NCI-H2227 (cell line): ENCODE data around the gene LCOR.
"Not testable (repeated sequence)": the region's sequence is repeated elsewhere in the genome, so short reads cannot be mapped to it uniquely, and the experiment has no call there.

Experiments
- DNase-seq: peaks from one replicate; lab custom pipeline; 2025; ENCODE audit not compliant: unreplicated experiment; lab: John Stamatoyannopoulos, UW

LCOR gene

GRCh38 chr10:96838529-96838928 is 6.4 kb downstream of the LCOR start:
- no peak for DNase-seq

GRCh38 chr10:96840841-96841518 is 8.9 kb downstream of the LCOR start:
- no peak for DNase-seq

- DNase-seq, result no peak
Measured at GRCh38 chr10:96842896-96843723, 11.0 kb downstream of the LCOR start.

GRCh38 chr10:96843823-96844222 is 11.7 kb downstream of the LCOR start:
- no peak for DNase-seq

GRCh38 chr10:96846395-96846794 is 14.3 kb downstream of the LCOR start:
- no peak for DNase-seq

- no peak for DNase-seq
Measured at GRCh38 chr10:96846926-96847325, 14.8 kb downstream of the LCOR start.

- not testable (repeated sequence) for DNase-seq
Measured at GRCh38 chr10:96847356-96847755, 15.3 kb downstream of the LCOR start.

- DNase-seq, result no peak
Measured at GRCh38 chr10:96850113-96850512, 18.0 kb downstream of the LCOR start.

- DNase-seq, result no peak
Measured at GRCh38 chr10:96850825-96851224, 18.7 kb downstream of the LCOR start.

GRCh38 chr10:96851281-96851680 is 19.2 kb downstream of the LCOR start:
- DNase-seq, result no peak

GRCh38 chr10:96856317-96856716 is 24.2 kb downstream of the LCOR start:
- no peak for DNase-seq

GRCh38 chr10:96857301-96858012 is 25.4 kb downstream of the LCOR start:
- no peak for DNase-seq

GRCh38 chr10:96858038-96858705 is 26.1 kb downstream of the LCOR start:
- DNase-seq, result no peak

- no peak for DNase-seq
Measured at GRCh38 chr10:96858706-96859050, 26.6 kb downstream of the LCOR start.

GRCh38 chr10:96860631-96861277 is 28.7 kb downstream of the LCOR start:
- DNase-seq, result no peak

- no peak for DNase-seq
Measured at GRCh38 chr10:96863922-96864543, 31.9 kb downstream of the LCOR start.

GRCh38 chr10:96873086-96873485 is 41.0 kb downstream of the LCOR start:
- no peak for DNase-seq

- DNase-seq, result no peak
Measured at GRCh38 chr10:96873756-96874467, 41.8 kb downstream of the LCOR start.

- peak; percentile 6 for DNase-seq
Measured at GRCh38 chr10:96878057-96878456, 46.0 kb downstream of the LCOR start.

- DNase-seq, result no peak
Measured at GRCh38 chr10:96880575-96880974, 48.5 kb downstream of the LCOR start.
